GM19238 (cell line): ENCODE data around the gene CLCA2.

Experiments
- DNase-seq: peaks from one replicate; pipeline ENCODE4 v3.0.0; 2011; ENCODE audit warnings: low spot score; ENCODE audit not compliant: insufficient read length

CLCA2 gene

GRCh38 chr1:86429835-86430234, 5.9 kb downstream of the CLCA2 start:
- DNase-seq: no peak

- DNase-seq: no peak
These were observed 6.4 kb downstream of the CLCA2 start for GRCh38 chr1:86430376-86430775.

GRCh38 chr1:86434059-86434458, 10.1 kb downstream of the CLCA2 start:
- no peak for DNase-seq

- no peak for DNase-seq
These were observed 11.4 kb downstream of the CLCA2 start for GRCh38 chr1:86435327-86435726.

GRCh38 chr1:86436041-86436440, 12.1 kb downstream of the CLCA2 start:
- no peak for DNase-seq

GRCh38 chr1:86441581-86441980, 17.6 kb downstream of the CLCA2 start:
- no peak for DNase-seq

- no peak for DNase-seq
These were observed 18.0 kb downstream of the CLCA2 start for GRCh38 chr1:86441997-86442396.

DNA sequence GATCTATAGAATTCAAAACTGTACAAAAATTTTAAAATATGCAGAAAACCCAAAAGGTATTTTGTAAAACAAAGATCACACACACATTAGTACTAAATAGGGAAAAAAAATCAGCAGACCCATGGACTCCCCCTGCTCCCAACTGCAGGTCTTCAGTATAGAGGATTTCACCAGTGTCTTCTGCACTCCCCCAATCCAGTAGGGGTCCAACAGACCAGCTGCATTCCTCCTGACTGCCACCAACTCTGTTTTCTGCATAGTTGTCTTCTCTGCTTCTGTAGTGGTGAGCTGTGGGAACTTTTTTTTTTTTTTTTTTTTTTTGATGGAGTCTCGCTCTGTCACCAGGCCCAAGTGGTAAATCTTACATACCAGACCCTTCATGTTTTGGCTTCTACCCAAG, 21.9 kb downstream of the CLCA2 start:
- DNase-seq: no peak

DNA sequence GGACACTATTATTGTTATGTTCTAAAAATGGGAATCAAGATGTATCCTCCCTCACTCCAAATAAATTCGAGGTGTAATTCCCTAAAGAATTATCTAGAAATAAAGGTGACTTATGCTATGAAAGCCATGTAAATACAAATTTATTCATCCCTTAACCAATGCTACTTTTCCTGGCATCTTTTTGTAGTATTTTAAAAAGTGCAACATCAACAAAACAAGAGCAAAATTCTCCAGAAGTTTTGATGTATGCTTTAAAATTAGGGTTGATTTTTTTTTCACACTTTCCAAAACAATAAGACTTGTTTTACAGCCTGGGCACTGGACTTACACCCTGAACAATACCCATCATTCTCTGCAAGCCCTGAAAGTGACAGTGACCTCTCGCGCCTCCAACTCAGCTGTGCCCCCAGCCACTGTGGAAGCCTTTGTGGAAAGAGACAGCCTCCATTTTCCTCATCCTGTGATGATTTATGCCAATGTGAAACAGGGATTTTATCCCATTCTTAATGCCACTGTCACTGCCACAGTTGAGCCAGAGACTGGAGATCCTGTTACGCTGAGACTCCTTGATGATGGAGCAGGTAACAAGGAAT, 23.3 kb downstream of the CLCA2 start:
- DNase-seq: no peak

DNA sequence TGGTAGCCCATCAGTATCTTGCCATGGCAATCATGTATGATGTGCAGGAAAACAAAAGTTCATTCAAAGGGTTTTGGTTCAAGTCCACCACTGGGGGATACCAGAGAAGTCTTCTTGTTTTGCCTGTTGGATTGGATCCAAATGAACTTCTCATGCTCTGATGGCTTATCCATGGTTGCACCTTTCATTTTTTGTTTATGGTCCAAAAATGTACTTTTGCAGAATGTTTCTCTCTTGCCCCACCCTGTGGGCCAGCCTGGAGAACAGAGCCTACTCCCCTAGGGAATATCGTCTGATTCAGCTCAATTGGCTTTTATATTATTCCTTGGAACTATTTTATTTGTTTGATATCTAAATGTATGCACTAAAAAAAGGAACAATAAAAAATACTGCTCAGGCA, 24.7 kb downstream of the CLCA2 start:
- DNase-seq: no peak

DNA sequence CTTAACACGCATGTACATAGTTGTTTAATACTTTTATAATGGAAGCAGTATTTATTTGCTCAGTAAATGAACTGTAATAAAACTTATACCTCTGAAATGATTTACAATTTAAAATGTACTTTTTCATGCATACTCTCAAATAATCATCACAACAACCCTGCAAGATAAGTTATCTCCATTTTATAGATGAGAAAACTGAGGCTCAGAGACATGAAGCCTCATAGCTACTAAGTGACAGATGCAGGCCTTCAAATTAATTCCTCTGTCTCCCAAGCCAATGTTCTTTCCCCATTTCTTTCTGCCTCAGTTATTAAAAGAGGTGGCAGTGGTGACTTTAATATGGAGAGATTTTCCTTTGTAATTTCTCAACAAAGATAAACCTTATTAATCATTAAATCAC, 25.1 kb downstream of the CLCA2 start:
- DNase-seq: no peak

DNA sequence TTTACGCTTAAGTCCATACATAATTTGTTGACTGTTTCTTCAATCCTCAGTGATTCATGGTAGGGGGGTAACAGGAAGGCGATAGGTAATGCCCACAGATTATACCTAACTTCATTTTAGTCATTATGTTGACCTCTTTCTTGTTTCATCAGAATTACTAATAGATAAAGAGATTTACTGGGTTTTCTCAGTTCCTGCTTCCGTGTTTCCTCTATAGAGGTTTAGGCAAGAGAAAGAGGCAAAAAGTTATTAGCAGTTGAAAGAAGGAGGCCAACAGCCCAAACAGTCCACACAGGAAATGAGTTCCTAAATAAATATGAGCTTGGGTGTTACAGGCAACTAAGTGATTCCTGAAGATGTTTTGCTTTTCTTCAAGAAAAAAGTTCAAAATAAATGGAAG, 26.9 kb downstream of the CLCA2 start:
- no peak for DNase-seq

DNA sequence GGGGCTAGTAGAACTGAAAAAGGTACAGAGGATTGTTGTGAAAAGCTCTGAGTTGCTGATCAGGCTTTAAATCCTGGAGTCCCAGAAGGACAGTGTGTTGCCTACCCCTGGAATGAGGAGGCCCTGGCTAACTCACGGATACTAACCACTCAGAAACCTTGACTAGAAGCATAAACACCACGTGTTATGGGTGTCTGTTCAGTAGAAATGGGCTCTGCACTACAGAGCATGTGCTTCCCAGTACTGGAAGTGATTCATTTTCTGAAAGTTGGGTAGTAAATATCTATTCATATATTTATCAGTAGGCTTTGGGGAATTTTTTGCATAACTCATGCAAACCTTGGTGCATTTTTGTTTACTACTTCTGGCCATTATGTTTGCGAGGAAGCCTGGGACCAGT, 29.7 kb downstream of the CLCA2 start:
- DNase-seq: no peak

GRCh38 chr1:86455073-86455472, 31.1 kb downstream of the CLCA2 start:
- DNase-seq: no peak

DNA sequence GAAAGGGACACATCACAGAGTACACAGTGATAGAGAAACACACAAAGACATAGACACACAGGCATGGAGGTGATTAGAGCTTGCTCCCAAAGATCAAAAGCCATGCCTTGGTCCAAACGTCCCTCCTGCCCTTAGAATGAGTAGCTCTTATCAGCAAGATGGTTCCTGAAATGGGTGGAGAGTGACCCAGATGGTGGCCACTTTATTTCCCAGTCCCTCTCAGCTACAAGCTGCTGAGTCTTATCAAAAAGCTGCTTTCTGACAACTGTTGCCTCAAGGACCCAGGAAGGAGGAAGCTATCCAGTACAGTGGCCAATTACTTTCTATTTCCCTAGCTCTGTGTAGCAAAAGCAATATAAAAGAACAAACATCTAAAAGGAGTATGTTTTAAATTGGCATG, 37.0 kb downstream of the CLCA2 start:
- DNase-seq: no peak

- DNase-seq: no peak
These were observed 37.5 kb downstream of the CLCA2 start for GRCh38 chr1:86461482-86461881.

DNA sequence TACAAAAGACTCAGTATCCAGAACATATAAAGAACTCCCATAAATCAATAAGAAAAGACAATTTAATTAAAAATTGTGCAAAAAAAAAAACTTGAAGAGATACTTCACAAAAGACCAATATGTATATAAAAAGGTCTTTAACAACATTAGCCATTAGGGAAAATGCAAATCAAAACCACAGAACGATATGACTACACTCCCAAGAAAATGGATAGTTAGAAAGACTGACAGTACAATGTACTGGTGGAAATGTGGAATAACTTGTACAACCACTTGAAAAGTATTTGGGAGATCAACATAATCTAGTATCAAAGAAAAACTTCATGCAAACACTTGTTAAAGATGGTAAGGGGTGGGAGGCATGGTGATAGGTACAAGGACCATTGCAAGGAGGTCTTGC, 40.8 kb downstream of the CLCA2 start:
- no peak for DNase-seq

DNA sequence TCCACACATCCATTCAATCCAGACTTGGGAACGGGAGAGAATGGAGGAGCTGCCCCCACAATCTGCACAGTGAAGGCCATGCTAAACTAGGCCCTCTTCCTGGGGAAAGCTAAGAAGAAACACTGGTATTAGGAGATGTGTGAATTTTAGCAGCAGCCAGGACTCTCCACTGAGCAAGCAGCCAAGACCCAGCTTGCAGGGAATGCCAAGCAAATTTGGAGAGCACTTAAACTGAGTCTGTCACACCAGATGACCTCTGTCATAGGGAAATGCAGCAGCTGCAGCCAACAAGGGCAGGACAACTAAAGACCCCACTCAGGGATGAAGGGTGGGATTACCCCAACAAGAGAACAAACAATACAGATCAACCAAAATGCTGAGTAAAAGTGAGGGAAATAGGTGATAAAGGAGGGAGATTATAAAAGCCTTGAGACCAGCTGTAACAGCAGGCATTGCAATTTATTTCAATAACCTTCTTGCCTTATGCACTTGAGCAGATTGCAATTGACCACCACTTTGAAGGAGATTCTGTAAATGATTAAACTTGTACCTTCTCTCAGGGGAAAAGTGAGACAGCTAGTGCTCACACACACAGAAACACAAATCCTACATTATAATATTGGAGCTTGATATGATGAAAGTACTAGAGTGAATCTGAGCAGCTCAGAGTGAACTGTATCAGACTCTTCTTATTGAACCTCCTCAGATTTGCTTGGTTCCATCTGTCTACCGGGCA, 42.3 kb downstream of the CLCA2 start:
- no peak for DNase-seq

- no peak for DNase-seq
These were observed 43.0 kb downstream of the CLCA2 start for GRCh38 chr1:86466986-86467385.

- DNase-seq: no peak
These were observed 44.6 kb downstream of the CLCA2 start, which contains the start of gene CLCA1 for GRCh38 chr1:86468501-86468977. Gene CLCA1, plus strand, starts transcription at chr1:86468927. Its CDS starts 45 bp downstream, at chr1:86468972.

GRCh38 chr1:86470859-86471258, 46.9 kb downstream of the CLCA2 start:
- DNase-seq: no peak

GRCh38 chr1:86471291-86471690, 47.3 kb downstream of the CLCA2 start:
- no peak for DNase-seq

GRCh38 chr1:86472152-86472551, 48.2 kb downstream of the CLCA2 start:
- DNase-seq: no peak
